AG04449 (cell line): Measurements from ENCODE around the gene B4GALNT4.

ENCODE experiments used
- CTCF ChIA-PET: fragments of 350-600 bp; formaldehyde crosslinking; extraction: SDS; loops from one replicate; lab custom pipeline; 2021; ENCODE audit warnings: antibody characterized with exemption; lab: Yijun Ruan, JAX
- POLR2A ChIA-PET: fragments of 400-600, 350-600 bp; formaldehyde crosslinking; extraction: SDS; loops from one replicate; lab custom pipeline; 2020; ENCODE audit warnings: antibody characterized with exemption, inconsistent platforms; lab: Yijun Ruan, JAX
- DNase-seq: peaks from one replicate; pipeline ENCODE4 v3.0.0-alpha.2; 2010; ENCODE audit warnings: low read depth, low spot score
- H3K4me3 ChIP-seq: 2 replicates; pipeline ENCODE4 v1.5.1; 2011; ENCODE audit warnings: low read depth, mild to moderate bottlenecking, control low read depth, low read length
- TF ChIP-seq, protein P1 (sequence below): IDR thresholded peaks from one replicate; pipeline ENCODE4 v1.5.1; 2011; ENCODE audit warnings: mild to moderate bottlenecking, moderate library complexity, low read length, control low read depth, inconsistent platforms; ENCODE audit not compliant: insufficient read depth; ENCODE audit errors: missing control alignments

Gene B4GALNT4

DNA sequence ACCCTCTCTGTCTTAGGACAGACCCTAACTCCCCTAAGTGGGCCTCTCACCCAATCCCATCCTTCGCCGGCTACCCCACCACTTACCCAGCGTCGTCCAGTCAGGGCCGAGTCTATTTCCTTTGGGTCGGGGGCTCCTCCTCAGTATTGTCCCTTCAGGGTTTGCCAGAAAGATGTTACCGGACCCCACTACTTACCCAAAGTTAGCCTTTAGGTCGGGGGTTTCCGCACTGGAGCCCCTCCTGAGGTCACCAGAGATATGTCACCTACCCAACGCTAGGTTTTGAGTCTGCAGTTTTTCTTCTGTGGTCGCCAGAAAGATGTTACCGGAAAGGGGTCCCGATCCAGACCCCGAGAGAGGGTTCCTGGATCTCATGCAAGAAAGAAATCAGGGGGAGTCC, 17.9 kb upstream of the B4GALNT4 start:
- H3K4me3 ChIP-seq: no peak overlapping the region
- no peak for DNase-seq
- ChIA-PET CTCF (interaction anchor here (0.7 kb wide), 1 partner anchor 23 kb away, joined by 3 read pairs; no protein-coding TSS in a partner anchor), POLR2A (no interaction called here)
- TF ChIP-seq, protein P1, sequence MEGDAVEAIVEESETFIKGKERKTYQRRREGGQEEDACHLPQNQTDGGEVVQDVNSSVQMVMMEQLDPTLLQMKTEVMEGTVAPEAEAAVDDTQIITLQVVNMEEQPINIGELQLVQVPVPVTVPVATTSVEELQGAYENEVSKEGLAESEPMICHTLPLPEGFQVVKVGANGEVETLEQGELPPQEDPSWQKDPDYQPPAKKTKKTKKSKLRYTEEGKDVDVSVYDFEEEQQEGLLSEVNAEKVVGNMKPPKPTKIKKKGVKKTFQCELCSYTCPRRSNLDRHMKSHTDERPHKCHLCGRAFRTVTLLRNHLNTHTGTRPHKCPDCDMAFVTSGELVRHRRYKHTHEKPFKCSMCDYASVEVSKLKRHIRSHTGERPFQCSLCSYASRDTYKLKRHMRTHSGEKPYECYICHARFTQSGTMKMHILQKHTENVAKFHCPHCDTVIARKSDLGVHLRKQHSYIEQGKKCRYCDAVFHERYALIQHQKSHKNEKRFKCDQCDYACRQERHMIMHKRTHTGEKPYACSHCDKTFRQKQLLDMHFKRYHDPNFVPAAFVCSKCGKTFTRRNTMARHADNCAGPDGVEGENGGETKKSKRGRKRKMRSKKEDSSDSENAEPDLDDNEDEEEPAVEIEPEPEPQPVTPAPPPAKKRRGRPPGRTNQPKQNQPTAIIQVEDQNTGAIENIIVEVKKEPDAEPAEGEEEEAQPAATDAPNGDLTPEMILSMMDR: no peak

DNA sequence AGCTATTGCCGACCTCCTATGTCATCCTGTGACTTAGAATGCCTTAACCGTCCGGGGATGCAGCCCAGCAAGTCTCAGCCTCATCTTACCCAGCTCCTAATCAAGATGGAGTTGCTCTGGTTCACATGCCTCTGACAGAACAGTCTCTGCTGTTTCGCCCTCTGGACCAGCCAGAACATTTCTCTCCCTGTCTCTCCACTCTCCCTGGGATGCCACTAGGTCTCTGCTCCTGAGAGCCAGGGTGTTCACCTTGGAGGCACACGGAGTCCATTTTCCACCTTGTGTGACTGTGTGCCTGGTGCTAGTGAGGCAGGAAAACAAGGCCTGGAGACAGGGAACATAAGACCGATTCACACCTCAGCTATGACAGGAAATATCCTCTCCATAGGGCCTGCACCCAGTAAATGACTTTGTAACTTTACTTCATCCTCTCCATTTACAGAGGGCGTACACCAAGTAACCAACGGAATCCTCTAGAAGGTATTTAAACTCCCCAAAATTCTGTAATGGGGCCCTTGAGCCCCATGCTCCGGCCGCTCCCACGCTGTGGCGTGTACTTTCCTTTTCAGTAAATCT, 16.8 kb upstream of the B4GALNT4 start:
- POLR2A ChIA-PET: no interaction called here
- TF ChIP-seq, protein P1: no peak
- H3K4me3 ChIP-seq: no peak overlapping the region

DNA sequence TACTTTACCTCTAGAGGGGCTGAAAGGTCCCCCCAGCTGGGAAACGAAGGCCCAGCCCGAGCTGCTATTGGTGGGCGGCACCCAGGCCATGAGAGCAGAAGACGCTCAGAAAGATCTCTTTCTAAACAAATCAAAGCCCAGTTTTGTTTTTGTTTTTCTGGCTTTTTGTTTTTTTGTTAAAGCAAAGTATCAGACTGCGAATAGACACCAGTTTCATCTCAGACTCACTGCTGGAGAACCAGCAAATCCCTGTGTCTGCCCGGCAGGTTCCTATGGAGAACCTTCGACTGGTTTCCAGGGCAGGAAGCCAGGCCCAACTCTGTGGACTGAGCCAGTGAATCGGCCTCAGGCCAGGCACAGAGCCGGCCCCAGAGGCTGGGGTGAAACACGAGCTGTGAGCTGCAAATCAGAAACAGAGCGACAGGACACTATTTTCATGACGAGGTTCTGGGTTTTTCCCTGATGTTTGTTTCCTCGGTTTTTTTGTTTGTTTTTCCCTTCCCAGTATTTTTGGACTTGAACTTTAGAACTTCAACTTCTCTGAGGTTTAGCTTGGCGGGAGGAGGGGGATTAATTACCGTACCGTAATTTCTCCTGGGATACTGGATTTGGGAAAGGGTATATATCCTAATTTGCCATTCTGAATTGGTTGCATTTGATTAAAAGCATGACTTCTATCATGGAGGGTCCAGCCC, 16.0 kb upstream of the B4GALNT4 start:
- ChIA-PET CTCF (interaction anchor here (0.7 to 3.2 kb wide), 6 partner anchors 9 to 103 kb away, joined by 3 to 16 read pairs (median 4); no protein-coding TSS in a partner anchor), POLR2A (interaction anchor here (1.0 kb wide), 1 partner anchor 44 kb away, joined by 3 read pairs; no protein-coding TSS in a partner anchor)
- TF ChIP-seq, protein P1: no peak
- no peak overlapping the region for H3K4me3 ChIP-seq
- DNase-seq: peak; percentile 50

More for the DNA sequence above, 16.8 kb upstream of the B4GALNT4 start:
- no peak for DNase-seq
- CTCF ChIA-PET: interaction anchor here (1.3 kb wide), 1 partner anchor 43 kb away, joined by 3 read pairs; no protein-coding TSS in a partner anchor

DNA sequence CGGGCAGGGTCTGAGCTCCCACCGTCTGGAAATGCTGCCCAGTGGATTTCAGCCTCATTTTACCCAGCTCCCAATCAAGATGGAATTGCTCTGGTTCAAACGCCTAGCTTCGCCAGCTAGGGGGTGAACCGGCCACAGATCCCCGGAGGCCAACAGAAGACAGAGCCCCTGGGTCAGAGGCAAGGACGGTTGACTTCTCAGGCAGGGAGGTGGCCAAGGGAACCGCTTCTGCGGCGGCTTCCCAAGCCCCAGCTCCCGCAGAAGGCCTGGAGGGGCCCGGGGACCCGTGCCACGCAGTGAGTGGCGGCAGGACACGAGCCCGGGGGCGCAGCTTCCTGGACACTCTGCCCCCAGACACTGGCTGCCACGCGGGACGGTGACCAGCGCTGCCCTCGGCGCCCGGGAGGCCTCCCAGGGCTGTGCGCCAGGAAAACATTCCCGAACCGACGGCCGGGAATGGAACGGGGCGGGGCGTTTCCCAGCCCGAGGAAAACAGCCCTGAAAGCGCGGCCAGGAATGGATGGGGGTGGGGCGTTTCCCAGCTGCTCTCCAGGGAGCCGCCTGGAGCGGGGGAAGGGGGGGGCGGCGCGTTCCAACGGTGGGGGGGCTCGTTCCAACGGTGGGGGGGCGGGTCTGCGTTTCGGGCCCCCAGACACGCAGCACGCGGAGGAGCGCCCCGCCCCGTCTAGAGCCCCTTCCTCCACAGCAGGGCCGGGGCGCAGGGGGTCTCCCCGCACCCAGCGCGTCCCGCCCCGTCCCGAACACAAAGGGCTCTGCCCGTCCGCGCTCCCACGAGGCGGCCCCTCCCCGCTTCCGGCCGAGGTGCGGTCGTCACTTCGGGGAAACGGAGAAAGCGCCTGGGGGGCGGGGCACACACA, 13.5 kb upstream of the B4GALNT4 start:
- CTCF ChIA-PET: interaction anchor here (0.8 to 3.2 kb wide), 8 partner anchors 9 to 146 kb away, joined by 3 to 22 read pairs (median 6); partner anchors contain the start of gene IFITM2
- TF ChIP-seq, protein P1: no peak
- DNase-seq: peak; percentile 70

DNA sequence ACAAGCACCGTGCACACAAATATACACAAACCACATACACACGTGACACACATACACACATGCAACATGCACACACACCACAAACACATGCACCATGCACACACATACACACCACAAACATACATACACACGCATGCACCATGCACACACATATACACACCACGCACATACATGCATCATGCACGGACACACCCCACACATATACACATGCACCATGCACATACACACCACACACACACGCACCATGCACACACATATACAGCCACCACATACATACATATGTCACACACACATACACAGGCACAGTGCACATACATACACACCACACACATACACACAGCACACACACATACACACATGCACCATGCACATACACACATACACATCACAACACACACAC, 12.7 kb upstream of the B4GALNT4 start:
- ChIA-PET POLR2A (interaction anchor here (0.7 to 1.5 kb wide), 3 partner anchors 24 to 150 kb away, joined by 3 to 7 read pairs (median 7); partner anchors contain the start of genes BET1L and RIC8A), CTCF (interaction anchor here (1.9 to 3.2 kb wide), 3 partner anchors 45 to 106 kb away, joined by 7 to 22 read pairs (median 9); partner anchors contain the start of gene IFITM2)

More for the DNA sequence above, 13.5 kb upstream of the B4GALNT4 start:
- peak overlapping the region; percentile 38 for H3K4me3 ChIP-seq
- POLR2A ChIA-PET: interaction anchor here (0.7 to 1.5 kb wide), 7 partner anchors 10 to 149 kb away, joined by 3 to 7 read pairs (median 4); partner anchors contain the start of genes BET1L, IFITM3 and RIC8A

More for the DNA sequence above, 12.7 kb upstream of the B4GALNT4 start:
- TF ChIP-seq, protein P1: no peak
- no peak overlapping the region for H3K4me3 ChIP-seq
- DNase-seq: no peak
